Sigmoid colon (tissue), 7 donors: ENCODE measurements around the gene CC2D1A. TPM values are rescaled to one million over a fixed set of nuclear protein-coding genes. Genes with fewer than 3 reads are reported as not detected.

ENCODE experiments used
- DNase-seq: peaks from one replicate; pipeline ENCODE4 v3.0.0-alpha.2; 2019
- H3K27ac ChIP-seq, 4 donors: fragments of 200-600 bp; sonication (generic); one replicate each; pipeline ENCODE4 v1.5.1; 2016 to 2019; ENCODE audit warnings: mild to moderate bottlenecking in 1 of 4
- H3K27me3 ChIP-seq, 3 donors: fragments of 200-600 bp; sonication (generic); one replicate each; pipeline ENCODE4 v1.5.1; 2019; ENCODE audit warnings: mild to moderate bottlenecking in 1 of 3
- H3K36me3 ChIP-seq, 4 donors: fragments of 200-600 bp; sonication (generic); one replicate each; pipeline ENCODE4 v1.5.1; 2016 to 2019
- H3K4me1 ChIP-seq, 4 donors: fragments of 200-600 bp; sonication (generic); one replicate each; pipeline ENCODE4 v1.5.1; 2017 to 2019
- H3K4me3 ChIP-seq, 4 donors: fragments of 200-600 bp; sonication (generic); one replicate each; pipeline ENCODE4 v1.5.1; 2017 to 2019; ENCODE audit warnings: mild to moderate bottlenecking in 2 of 4, moderate library complexity in 1 of 4
- H3K9me3 ChIP-seq, 4 donors: fragments of 200-600 bp in 3 of 4; sonication (generic) in 3 of 4; one replicate each; pipeline versions ENCODE4 v1.5.1 to v1.6.1; 2013 to 2019
- CTCF ChIP-seq, 4 experiments: fragments of 450-650 bp in 3 of 4; fragments of 200-600 bp in 1 of 4; IDR thresholded peaks; one replicate each; pipeline ENCODE4 v1.5.1; 2016 to 2019; ENCODE audit warnings: antibody characterized with exemption in 4 of 4, mild to moderate bottlenecking in 3 of 4, moderate library complexity in 2 of 4
- EP300 ChIP-seq, 4 donors: sonication (generic); formaldehyde crosslinking; IDR thresholded peaks; one replicate each; pipeline ENCODE4 v1.6.1; 2017; ENCODE audit warnings: antibody characterized with exemption in 4 of 4
- POLR2A ChIP-seq, 2 donors: fragments of 450-650 bp; IDR thresholded peaks; one replicate each; pipeline ENCODE4 v1.6.1; 2016; ENCODE audit warnings: antibody characterized with exemption in 2 of 2, mild to moderate bottlenecking in 2 of 2, moderate library complexity in 2 of 2
- POLR2AphosphoS5 ChIP-seq, 4 donors: sonication (generic); formaldehyde crosslinking; IDR thresholded peaks; one replicate each; pipeline ENCODE4 v1.6.1; 2017; ENCODE audit warnings: antibody characterized with exemption in 4 of 4
- WGBS, 2 donors: extraction: QIAGEN DNeasy Blood & Tissue Kit; methylation state at CpG; one replicate each; pipeline ENCODE4 v1.1.7; 2013; 5-methylcytosine and 5-hydroxymethylcytosine counted together
- intact Hi-C: fragments of 100-400 bp; cut with DNase I; formaldehyde crosslinking; loops from one replicate; pipeline ENCODE4 v1.15.1; 2023
- polyA plus RNA-seq, 3 donors: library from polyadenylated mRNA; stranded (reverse); fragments of 200-250 nt; gene quantifications; one replicate each; pipeline ENCODE4 v1.2.3, GENCODE V29; 2013
- small RNA-seq, 3 donors: library from RNA; depleted of rRNA; stranded (forward); fragments of <200 nt; gene quantifications; one replicate each; pipeline ENCODE3, GENCODE V24; 2016
- total RNA-seq, 4 donors: library from RNA; depleted of rRNA; stranded (reverse); fragments of >200 nt; gene quantifications; one replicate each; pipeline ENCODE4 v1.1.0, GENCODE V29; 2016
- donor health status: healthy with polysubstance abuse.
- donor health status: Bipolar disorder and iron deficiency.
- donor health status: healthy.

CC2D1A gene
- total and polyA plus RNA-seq, 7 donors = 15.0 to 88.2 (median 33.5) TPM

GRCh38 chr19:13979244-13979615, 73.2 kb downstream of the CC2D1A start:
- intact Hi-C loops = no loop called here

GRCh38 chr19:13979686-13980085, 73.7 kb downstream of the CC2D1A start:
- DNase-seq = no peak
- peaks cover 0 to 27% (median 0%) of the 10 kb centered on the region in 4 donors for H3K36me3 ChIP-seq
- intact Hi-C loops = no loop called here
- no peak overlapping the region for H3K27ac ChIP-seq
- H3K9me3 ChIP-seq = no peaks in the 10 kb centered on the region
- WGBS, 2 donors = 78 to 86% methylated on average over 12 of the region's 12 CpGs
- no peak overlapping the region for H3K4me3 ChIP-seq
- no peak for TF ChIP-seq CTCF (IDR thresholded peaks at IDR 0.05)
- no peak for TF ChIP-seq EP300 (IDR thresholded peaks at IDR 0.05)
- peaks cover 0 to 19% (median 17%) of the 10 kb centered on the region in 4 donors for H3K4me1 ChIP-seq
- H3K27me3 ChIP-seq = no peaks in the 10 kb centered on the region

More at GRCh38 chr19:13979244-13979615, 73.2 kb downstream of the CC2D1A start:
- Histone ChIP-seq H3K27ac (peak overlapping the region; percentile 57 to 65 (median 61)), H3K9me3 (no peaks in the 10 kb centered on the region), H3K27me3 (no peaks in the 10 kb centered on the region), H3K36me3 (peaks cover 0 to 27% (median 0%) of the 10 kb centered on the region in 4 donors), H3K4me1 (peaks cover 0 to 19% (median 17%) of the 10 kb centered on the region in 4 donors), H3K4me3 (peak overlapping the region; percentile 30 to 61 (median 50))
- DNase-seq = no peak
- TF ChIP-seq CTCF (IDR thresholded peaks at IDR 0.05) (no peak), POLR2A (IDR thresholded peaks at IDR 0.05) (no peak), POLR2AphosphoS5 (IDR thresholded peaks at IDR 0.05) (no peak), EP300 (IDR thresholded peaks at IDR 0.05) (no peak)
- 20 to 28% methylated on average over 12 of the region's 12 CpGs for WGBS, 2 donors

GRCh38 chr19:13980340-13980739, 74.3 kb downstream of the CC2D1A start:
- no peak for TF ChIP-seq POLR2A (IDR thresholded peaks at IDR 0.05)
- no peak for TF ChIP-seq CTCF (IDR thresholded peaks at IDR 0.05)
- no peak for TF ChIP-seq POLR2AphosphoS5 (IDR thresholded peaks at IDR 0.05)
- no peak for TF ChIP-seq EP300 (IDR thresholded peaks at IDR 0.05)
- peaks cover 0 to 19% (median 17%) of the 10 kb centered on the region in 4 donors for H3K4me1 ChIP-seq
- H3K27ac ChIP-seq = no peak overlapping the region
- no peak overlapping the region for H3K4me3 ChIP-seq
- no peaks in the 10 kb centered on the region for H3K9me3 ChIP-seq
- H3K27me3 ChIP-seq = no peaks in the 10 kb centered on the region
- DNase-seq = no peak
- H3K36me3 ChIP-seq = peaks cover 0 to 23% (median 0%) of the 10 kb centered on the region in 4 donors
- 95 to 96% methylated on average over 15 of the region's 15 CpGs for WGBS, 2 donors
- intact Hi-C loops = no loop called here

Small RNA genes lying within 50 kb of the gene (small RNA-seq; reads per million reads assigned to genes)
- gene MIR181C (112 to 268 (median 155) reads per million in 3 donors), gene MIR181D (74.7 to 158 (median 82.5) reads per million in 3 donors)

Other genes starting within 250 kb of the CC2D1A start
- gene MRI1, start 141.7 kb upstream of the CC2D1A start, total RNA-seq = 10 to 100 TPM; 26.2 to 70.9 (median 41.3) TPM
- gene MRI1, start 141.7 kb upstream of the CC2D1A start, polyA plus RNA-seq = 10 to 100 TPM in 2 of 3 donors, 1 to 10 TPM in 1; 5.8 to 27.4 (median 12.0) TPM
- gene C19orf53, start 131.7 kb upstream of the CC2D1A start, total RNA-seq = 100 to 1,000 TPM; 139 to 229 (median 198) TPM
- 100 to 1,000 TPM; 105 to 133 (median 113) TPM for gene C19orf53, start 131.7 kb upstream of the CC2D1A start, polyA plus RNA-seq
- gene ZSWIM4, start 110.8 kb upstream of the CC2D1A start, total RNA-seq = 1 to 10 TPM; 2.3 to 4.4 (median 3.3) TPM
- gene ZSWIM4, start 110.8 kb upstream of the CC2D1A start, polyA plus RNA-seq = 1 to 10 TPM in 2 of 3 donors, under 1 TPM in 1; 0.60 to 3.3 (median 1.4) TPM
- gene NANOS3, start 29.1 kb upstream of the CC2D1A start, total RNA-seq = not detected
- gene NANOS3, start 29.1 kb upstream of the CC2D1A start, polyA plus RNA-seq = under 1 TPM in 1 of 3 donors, not detected in 2; 0.16 TPM
- 1 to 10 TPM in 3 of 4 donors, under 1 TPM in 1; 0.99 to 3.6 (median 1.3) TPM for gene BRME1, start 84 bp upstream of the CC2D1A start, total RNA-seq
- gene BRME1, start 84 bp upstream of the CC2D1A start, polyA plus RNA-seq = 1 to 10 TPM; 1.8 to 9.0 (median 3.2) TPM
- gene PODNL1, start 32.2 kb downstream of the CC2D1A start, total RNA-seq = not detected
- gene PODNL1, start 32.2 kb downstream of the CC2D1A start, polyA plus RNA-seq = 1 to 10 TPM; 2.5 to 5.4 (median 2.9) TPM
- gene DCAF15, start 46.3 kb downstream of the CC2D1A start, total RNA-seq = 10 to 100 TPM in 3 of 4 donors, 1 to 10 TPM in 1; 7.9 to 14.6 (median 12.1) TPM
- gene DCAF15, start 46.3 kb downstream of the CC2D1A start, polyA plus RNA-seq = 10 to 100 TPM; 10.2 to 46.2 (median 11.3) TPM
- gene RFX1, start 100.1 kb downstream of the CC2D1A start, total RNA-seq = 1 to 10 TPM; 1.6 to 5.0 (median 1.9) TPM
- 1 to 10 TPM; 2.1 to 7.9 (median 3.0) TPM for gene RFX1, start 100.1 kb downstream of the CC2D1A start, polyA plus RNA-seq
- gene RLN3, start 121.9 kb downstream of the CC2D1A start, total RNA-seq = 1 to 10 TPM in 1 of 4 donors, not detected in 3; 1.1 TPM
- gene RLN3, start 121.9 kb downstream of the CC2D1A start, polyA plus RNA-seq = not detected
- 1 to 10 TPM; 1.4 to 2.5 (median 1.5) TPM for gene IL27RA, start 125.6 kb downstream of the CC2D1A start, total RNA-seq
- 10 to 100 TPM in 1 of 3 donors, 1 to 10 TPM in 1, under 1 TPM in 1; 0.60 to 10.3 (median 1.6) TPM for gene IL27RA, start 125.6 kb downstream of the CC2D1A start, polyA plus RNA-seq
- gene PALM3, start 155.9 kb downstream of the CC2D1A start, total RNA-seq = under 1 TPM in 2 of 4 donors, not detected in 2; 0.41 to 0.66 TPM
- gene PALM3, start 155.9 kb downstream of the CC2D1A start, polyA plus RNA-seq = 1 to 10 TPM in 1 of 3 donors, not detected in 2; 1.5 TPM
- 1 to 10 TPM; 1.4 to 3.8 (median 1.7) TPM for gene MISP3, start 166.6 kb downstream of the CC2D1A start, total RNA-seq
- 10 to 100 TPM; 22.7 to 26.4 (median 25.2) TPM for gene MISP3, start 166.6 kb downstream of the CC2D1A start, polyA plus RNA-seq
- not detected for gene C19orf67, start 179.6 kb downstream of the CC2D1A start, total RNA-seq
- gene C19orf67, start 179.6 kb downstream of the CC2D1A start, polyA plus RNA-seq = under 1 TPM in 1 of 3 donors, not detected in 2; 0.06 TPM
- 10 to 100 TPM in 3 of 4 donors, 1 to 10 TPM in 1; 8.7 to 28.2 (median 11.9) TPM for gene SAMD1, start 184.6 kb downstream of the CC2D1A start, total RNA-seq
- 10 to 100 TPM; 15.6 to 40.9 (median 22.4) TPM for gene SAMD1, start 184.6 kb downstream of the CC2D1A start, polyA plus RNA-seq
- 10 to 100 TPM; 33.6 to 36.6 (median 35.2) TPM for gene PRKACA, start 211.6 kb downstream of the CC2D1A start, total RNA-seq
- 10 to 100 TPM; 43.2 to 59.1 (median 51.3) TPM for gene PRKACA, start 211.6 kb downstream of the CC2D1A start, polyA plus RNA-seq
- gene ASF1B, start 230.4 kb downstream of the CC2D1A start, total RNA-seq = 1 to 10 TPM in 3 of 4 donors, not detected in 1; 1.1 to 2.0 (median 1.4) TPM
- 10 to 100 TPM in 2 of 3 donors, 1 to 10 TPM in 1; 3.6 to 26.9 (median 13.6) TPM for gene ASF1B, start 230.4 kb downstream of the CC2D1A start, polyA plus RNA-seq